ENCODE results near the gene INPP4A. TPM values are rescaled to one million over a fixed set of nuclear protein-coding genes. Genes with fewer than 3 reads are reported as not detected.

The INPP4A gene
- total and polyA plus RNA-seq, 8 donors: 20.6 to 34.2 (median 23.5) TPM

GRCh38 chr2:98445683-98446581 is 1.3 kb downstream of the INPP4A start:
- peak; percentile 11 for ATAC-seq
- DNase-seq: no peak
- Histone ChIP-seq H3K27me3 (no peaks in the 10 kb centered on the region), H3K9me3 (no peaks in the 10 kb centered on the region), H3K4me3 (peak overlapping the region; percentile 73 to 78), H3K27ac (peak overlapping the region; percentile 59 to 83), H3K36me3 (no peaks in the 10 kb centered on the region), H3K4me1 (peaks cover 0 to 33% of the 10 kb centered on the region in 2 donors)
- no peak for TF ChIP-seq CTCF (IDR thresholded peaks at IDR 0.05)
- intact Hi-C loops (cut with DNase I): no loop called here

GRCh38 chr2:98446850-98447249 is 2.2 kb downstream of the INPP4A start:
- no peak overlapping the region for H3K4me3 ChIP-seq
- intact Hi-C loops (cut with DNase I): no loop called here
- no peak for TF ChIP-seq CTCF (IDR thresholded peaks at IDR 0.05)
- DNase-seq (no peak), ATAC-seq (no peak)
- H3K9me3 ChIP-seq: no peaks in the 10 kb centered on the region
- peaks cover 0 to 42% of the 10 kb centered on the region in 2 donors for H3K4me1 ChIP-seq
- H3K27me3 ChIP-seq: no peaks in the 10 kb centered on the region
- no peaks in the 10 kb centered on the region for H3K36me3 ChIP-seq
- no peak overlapping the region for H3K27ac ChIP-seq

GRCh38 chr2:98448441-98449145 is 3.9 kb downstream of the INPP4A start:
- H3K27ac ChIP-seq: no peak overlapping the region
- H3K4me3 ChIP-seq: no peak overlapping the region
- DNase-seq (no peak), ATAC-seq (no peak)
- no peaks in the 10 kb centered on the region for H3K36me3 ChIP-seq
- intact Hi-C loops (cut with DNase I): no loop called here
- no peaks in the 10 kb centered on the region for H3K27me3 ChIP-seq
- H3K4me1 ChIP-seq: peaks cover 0 to 59% of the 10 kb centered on the region in 2 donors
- TF ChIP-seq CTCF (IDR thresholded peaks at IDR 0.05): no peak
- no peaks in the 10 kb centered on the region for H3K9me3 ChIP-seq

GRCh38 chr2:98452396-98453027 is 7.9 kb downstream of the INPP4A start:
- H3K27ac ChIP-seq: peak overlapping the region in 1 of 2 donors; percentile 46
- no peak for TF ChIP-seq CTCF (IDR thresholded peaks at IDR 0.05)
- ATAC-seq: peak; percentile 82
- no peaks in the 10 kb centered on the region for H3K36me3 ChIP-seq
- peaks cover 15 to 73% of the 10 kb centered on the region in 2 donors for H3K4me1 ChIP-seq
- H3K4me3 ChIP-seq: no peak overlapping the region
- H3K9me3 ChIP-seq: no peaks in the 10 kb centered on the region
- H3K27me3 ChIP-seq: no peaks in the 10 kb centered on the region
- intact Hi-C loops (cut with DNase I): no loop called here
- no peak for DNase-seq

- intact Hi-C loops (cut with DNase I): no loop called here
- Histone ChIP-seq H3K36me3 (no peaks in the 10 kb centered on the region), H3K4me1 (peaks cover 15 to 77% of the 10 kb centered on the region in 2 donors), H3K4me3 (no peak overlapping the region), H3K27ac (peak overlapping the region in 1 of 2 donors; percentile 46), H3K27me3 (no peaks in the 10 kb centered on the region), H3K9me3 (no peaks in the 10 kb centered on the region)
- DNase-seq (no peak), ATAC-seq (no peak)
- no peak for TF ChIP-seq CTCF (IDR thresholded peaks at IDR 0.05)
Observed at GRCh38 chr2:98453083-98453482, 8.4 kb downstream of the INPP4A start.

Data from left lung (tissue), 10 donors.